Mucosa of stomach (tissue), 1 donor: ENCODE data around the gene TBL2.
"Not testable (repeated sequence)": the region's sequence is repeated elsewhere in the genome, so short reads cannot be mapped to it uniquely, and the experiment has no call there.

Source experiments
- H3K27me3 ChIP-seq: one replicate; pipeline ENCODE4 v1.7.0; 2013; ENCODE audit warnings: mild to moderate bottlenecking, low read length; ENCODE audit not compliant: control insufficient read depth, insufficient read depth
- H3K36me3 ChIP-seq: one replicate; pipeline ENCODE4 v1.7.0; 2013; ENCODE audit warnings: low read length; ENCODE audit not compliant: control insufficient read depth, insufficient read depth
- H3K4me1 ChIP-seq: one replicate; pipeline ENCODE4 v1.7.0; 2013; ENCODE audit warnings: mild to moderate bottlenecking, low read length; ENCODE audit not compliant: control insufficient read depth, insufficient read depth
- H3K4me3 ChIP-seq: one replicate; pipeline ENCODE4 v1.7.0; 2013; ENCODE audit warnings: low read length
- H3K9ac ChIP-seq: one replicate; pipeline ENCODE4 v1.7.0; 2013; ENCODE audit warnings: mild to moderate bottlenecking, low read length, moderate library complexity
- H3K9me3 ChIP-seq: one replicate; pipeline ENCODE4 v1.7.0; 2013; ENCODE audit warnings: mild to moderate bottlenecking, low read length, moderate library complexity; ENCODE audit not compliant: control insufficient read depth
- donor health status: Pancreatic carcinoma.

The TBL2 gene

GRCh38 chr7:73617520-73617919 lies 39.1 kb upstream of the TBL2 start:
- not testable (repeated sequence) for H3K36me3 ChIP-seq, H3K9me3 ChIP-seq, H3K9ac ChIP-seq, H3K4me3 ChIP-seq
- Histone ChIP-seq H3K4me1 (peaks cover 19% of the 10 kb centered on the region), H3K27me3 (peaks cover 21% of the 10 kb centered on the region)

GRCh38 chr7:73615886-73616285 lies 37.5 kb upstream of the TBL2 start:
- H3K4me3 ChIP-seq = no peak overlapping the region
- H3K36me3 ChIP-seq = no peaks in the 10 kb centered on the region
- H3K27me3 ChIP-seq = peaks cover 15% of the 10 kb centered on the region
- peaks cover 19% of the 10 kb centered on the region for H3K4me1 ChIP-seq
- no peaks in the 10 kb centered on the region for H3K9me3 ChIP-seq
- no peak overlapping the region for H3K9ac ChIP-seq

- H3K4me1 ChIP-seq = peaks cover 19% of the 10 kb centered on the region
- H3K36me3 ChIP-seq, H3K4me3 ChIP-seq, H3K9ac ChIP-seq, H3K9me3 ChIP-seq: not testable (repeated sequence)
- peaks cover 15% of the 10 kb centered on the region for H3K27me3 ChIP-seq
These were observed 36.6 kb upstream of the TBL2 start for GRCh38 chr7:73614937-73615336.

DNA sequence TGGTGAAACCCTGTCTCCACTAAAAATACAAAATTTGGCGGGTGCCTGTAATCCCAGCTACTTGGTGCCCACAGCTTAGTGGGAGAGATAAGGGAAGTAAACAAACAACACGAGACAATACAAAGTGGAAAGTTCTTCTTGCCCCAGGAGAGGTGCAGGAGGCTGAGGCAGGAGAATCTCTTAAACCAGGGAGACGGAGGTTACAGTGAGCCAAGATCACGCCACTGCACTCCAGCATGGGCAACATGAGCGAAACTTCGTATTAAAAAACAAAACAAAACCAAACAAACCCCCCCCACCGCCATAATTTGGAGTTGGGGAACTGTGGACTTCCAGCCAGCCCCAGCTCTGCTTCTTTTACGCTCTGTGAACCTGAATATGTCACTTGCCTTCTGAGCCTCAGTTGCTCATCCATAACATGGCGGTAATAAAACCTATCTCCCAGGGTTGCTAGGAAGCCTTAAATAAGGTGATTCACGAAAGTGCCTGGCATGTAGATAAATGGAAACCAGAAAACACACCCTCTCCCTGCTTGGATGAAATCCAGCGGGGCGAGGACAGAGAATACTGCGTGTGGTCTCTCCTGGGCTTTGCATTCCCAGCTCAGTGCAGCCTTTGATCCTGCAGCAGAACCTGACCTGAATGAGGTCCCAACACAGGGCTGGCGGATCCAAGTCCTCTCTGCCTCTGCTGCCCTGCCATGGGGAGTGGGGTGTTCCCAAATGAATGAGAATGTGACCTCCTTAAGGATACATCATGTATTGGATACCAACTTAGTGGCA lies 35.8 kb upstream of the TBL2 start:
- H3K9me3 ChIP-seq = no peaks in the 10 kb centered on the region
- peaks cover 19% of the 10 kb centered on the region for H3K4me1 ChIP-seq
- no peak overlapping the region for H3K9ac ChIP-seq
- H3K27me3 ChIP-seq = peaks cover 15% of the 10 kb centered on the region
- H3K4me3 ChIP-seq = no peak overlapping the region
- H3K36me3 ChIP-seq = no peaks in the 10 kb centered on the region

- H3K4me3 ChIP-seq = no peak overlapping the region
These were observed 34.4 kb upstream of the TBL2 start for GRCh38 chr7:73612598-73613269.

GRCh38 chr7:73611017-73611555 lies 32.7 kb upstream of the TBL2 start:
- Histone ChIP-seq H3K4me3 (no peak overlapping the region), H3K9me3 (no peaks in the 10 kb centered on the region), H3K9ac (no peak overlapping the region), H3K27me3 (peaks cover 22% of the 10 kb centered on the region), H3K36me3 (no peaks in the 10 kb centered on the region), H3K4me1 (peaks cover 26% of the 10 kb centered on the region)

More at GRCh38 chr7:73612598-73613269, 34.4 kb upstream of the TBL2 start:
- H3K9me3 ChIP-seq = no peaks in the 10 kb centered on the region
- peaks cover 13% of the 10 kb centered on the region for H3K27me3 ChIP-seq
- no peaks in the 10 kb centered on the region for H3K36me3 ChIP-seq
- H3K4me1 ChIP-seq = peaks cover 19% of the 10 kb centered on the region
- no peak overlapping the region for H3K9ac ChIP-seq

GRCh38 chr7:73610105-73610504 lies 31.7 kb upstream of the TBL2 start:
- Histone ChIP-seq H3K27me3 (peaks cover 19% of the 10 kb centered on the region), H3K36me3 (no peaks in the 10 kb centered on the region), H3K4me1 (peaks cover 26% of the 10 kb centered on the region), H3K9me3 (no peaks in the 10 kb centered on the region), H3K4me3 (no peak overlapping the region), H3K9ac (no peak overlapping the region)

GRCh38 chr7:73607692-73607983 lies 29.3 kb upstream of the TBL2 start:
- not testable (repeated sequence) for H3K4me1 ChIP-seq, H3K9ac ChIP-seq, H3K36me3 ChIP-seq, H3K9me3 ChIP-seq, H3K4me3 ChIP-seq
- H3K27me3 ChIP-seq = peaks cover 19% of the 10 kb centered on the region

DNA sequence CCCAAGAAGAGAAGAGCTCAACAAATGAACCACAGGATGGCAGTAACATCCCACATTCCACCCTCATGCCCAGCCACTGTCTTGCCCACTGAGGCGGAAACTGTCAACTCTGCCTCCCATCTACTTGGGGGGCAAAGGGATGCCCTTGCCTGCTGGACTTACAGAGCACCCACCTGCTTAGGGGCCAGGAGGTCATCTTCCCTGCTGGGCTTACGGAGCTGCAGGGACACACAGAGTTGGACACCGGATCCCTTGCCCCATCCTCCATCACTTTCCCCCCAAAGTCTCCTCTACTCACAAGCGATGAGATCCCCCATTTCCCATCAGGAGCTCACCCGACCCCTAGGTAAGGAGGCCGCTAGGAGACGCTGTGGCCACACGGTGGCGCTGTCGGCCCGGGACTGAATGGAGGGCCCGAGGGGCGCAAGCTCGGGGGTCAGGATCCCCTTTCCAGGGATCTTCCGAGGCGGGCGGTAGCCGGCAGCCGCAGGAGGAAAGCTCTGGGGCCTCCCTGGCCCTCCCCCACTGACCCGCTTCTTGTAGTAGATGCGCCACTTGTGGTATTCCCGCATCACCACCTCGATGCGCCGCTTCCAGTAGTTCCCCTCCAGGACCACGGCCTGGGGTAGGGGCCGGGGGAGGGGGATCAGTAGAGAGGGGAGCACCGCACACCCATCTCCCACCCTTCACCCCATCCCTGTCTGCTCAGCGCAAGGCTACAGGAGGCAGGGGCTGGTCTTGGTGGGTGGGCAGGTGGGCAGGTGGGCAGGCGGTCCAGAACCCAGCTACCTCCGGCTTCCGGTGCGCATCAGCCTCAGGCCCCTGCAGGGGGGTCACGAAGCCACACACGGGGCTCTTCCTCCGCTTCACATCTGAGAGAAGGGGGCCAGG lies 28.7 kb upstream of the TBL2 start:
- H3K36me3 ChIP-seq = no peaks in the 10 kb centered on the region
- H3K27me3 ChIP-seq = peaks cover 19% of the 10 kb centered on the region
- no peaks in the 10 kb centered on the region for H3K9me3 ChIP-seq
- H3K4me3 ChIP-seq = no peak overlapping the region
- no peak overlapping the region for H3K9ac ChIP-seq
- H3K4me1 ChIP-seq = peaks cover 6% of the 10 kb centered on the region

DNA sequence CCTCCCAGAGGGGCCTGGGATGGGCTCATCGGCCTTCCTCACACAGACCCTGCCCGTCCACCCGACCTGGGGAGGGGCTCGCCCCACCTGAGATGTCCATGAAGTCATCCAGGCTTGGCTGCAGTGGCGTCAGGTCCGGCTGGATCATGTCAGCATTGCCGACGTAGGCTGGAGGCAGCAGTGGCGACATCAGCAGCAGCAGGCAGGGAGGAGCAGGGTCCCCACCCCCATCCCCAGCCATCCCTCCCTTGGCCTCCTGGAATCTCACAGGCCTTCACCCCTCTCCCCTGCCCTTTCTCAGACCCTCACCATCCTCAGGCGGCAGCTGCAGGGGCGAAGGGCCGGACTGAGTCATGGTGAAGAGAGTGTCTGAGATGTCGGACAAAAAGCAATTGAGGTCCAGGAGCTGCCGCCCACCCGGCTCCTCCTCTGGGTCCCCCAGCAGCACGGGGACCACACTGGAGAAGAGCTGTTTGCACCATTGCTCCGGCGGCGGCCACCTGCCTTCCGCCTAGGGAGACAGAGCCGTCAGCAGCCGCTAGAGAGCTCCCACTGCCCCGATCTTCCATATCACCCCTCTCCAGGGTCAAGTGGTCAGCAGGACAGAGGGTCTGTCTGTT lies 27.3 kb upstream of the TBL2 start:
- no peaks in the 10 kb centered on the region for H3K36me3 ChIP-seq
- no peaks in the 10 kb centered on the region for H3K9me3 ChIP-seq
- no peak overlapping the region for H3K9ac ChIP-seq
- H3K4me1 ChIP-seq = peaks cover 6% of the 10 kb centered on the region
- H3K27me3 ChIP-seq = peaks cover 19% of the 10 kb centered on the region
- H3K4me3 ChIP-seq = no peak overlapping the region

DNA sequence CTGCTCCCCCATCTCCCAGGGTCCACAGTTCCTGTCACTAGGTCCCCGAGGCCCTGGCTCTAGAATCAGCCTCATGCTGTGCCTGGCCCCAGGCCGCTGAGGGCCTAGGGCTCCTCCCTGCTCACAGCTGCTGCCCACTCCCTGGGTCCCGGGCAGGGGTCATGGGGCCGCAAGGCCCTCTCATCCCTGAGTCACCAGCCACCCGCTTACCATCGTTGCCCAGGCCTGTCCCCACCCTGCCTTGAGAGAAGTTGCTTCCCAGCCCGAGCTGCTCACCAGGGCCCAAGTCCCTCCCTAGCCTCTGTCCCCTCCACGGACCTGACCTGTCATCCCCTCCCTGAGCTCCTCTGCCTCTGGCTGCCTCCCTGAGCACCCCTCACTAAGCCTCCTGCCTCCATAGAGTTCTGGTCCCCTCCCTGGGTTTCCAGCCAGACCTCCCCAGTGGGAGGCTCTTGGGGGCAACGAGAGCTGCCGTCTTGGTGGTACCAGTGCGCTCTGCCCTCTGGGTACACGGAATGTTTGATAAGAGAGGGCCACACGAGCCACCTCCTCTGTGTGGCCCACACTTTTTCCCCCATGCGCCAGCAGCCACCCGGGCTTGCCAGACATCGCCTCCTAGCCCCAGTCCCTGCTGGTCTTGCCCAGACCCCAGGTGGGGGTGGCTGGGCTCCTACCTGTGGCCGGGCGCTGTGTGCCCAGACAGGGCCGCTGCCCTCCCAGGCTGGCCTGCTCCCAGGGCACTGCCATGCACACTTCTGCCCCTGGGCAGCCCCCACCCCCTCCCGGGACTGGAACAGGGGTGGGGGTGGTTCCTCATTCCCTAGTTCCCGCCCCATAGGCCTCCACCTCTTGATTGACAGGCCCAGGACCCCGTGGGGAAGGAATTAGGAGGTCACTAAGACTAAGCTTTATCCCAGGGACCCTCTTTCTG lies 24.6 kb upstream of the TBL2 start:
- peaks cover 19% of the 10 kb centered on the region for H3K27me3 ChIP-seq
- no peak overlapping the region for H3K4me3 ChIP-seq
- no peak overlapping the region for H3K9ac ChIP-seq
- H3K9me3 ChIP-seq = no peaks in the 10 kb centered on the region
- H3K36me3 ChIP-seq = no peaks in the 10 kb centered on the region
- peaks cover 6% of the 10 kb centered on the region for H3K4me1 ChIP-seq
